GM18508 (cell line): ENCODE measurements around the gene SEMA6B.

Experiments used
- ATAC-seq: cut with Tn5 transposase; IDR thresholded peaks from one replicate; pipeline ENCODE4 v1.9.1; 2021; ENCODE audit warnings: moderate number of reproducible peaks; ENCODE audit not compliant: insufficient read depth, unreplicated experiment

Gene SEMA6B

DNA sequence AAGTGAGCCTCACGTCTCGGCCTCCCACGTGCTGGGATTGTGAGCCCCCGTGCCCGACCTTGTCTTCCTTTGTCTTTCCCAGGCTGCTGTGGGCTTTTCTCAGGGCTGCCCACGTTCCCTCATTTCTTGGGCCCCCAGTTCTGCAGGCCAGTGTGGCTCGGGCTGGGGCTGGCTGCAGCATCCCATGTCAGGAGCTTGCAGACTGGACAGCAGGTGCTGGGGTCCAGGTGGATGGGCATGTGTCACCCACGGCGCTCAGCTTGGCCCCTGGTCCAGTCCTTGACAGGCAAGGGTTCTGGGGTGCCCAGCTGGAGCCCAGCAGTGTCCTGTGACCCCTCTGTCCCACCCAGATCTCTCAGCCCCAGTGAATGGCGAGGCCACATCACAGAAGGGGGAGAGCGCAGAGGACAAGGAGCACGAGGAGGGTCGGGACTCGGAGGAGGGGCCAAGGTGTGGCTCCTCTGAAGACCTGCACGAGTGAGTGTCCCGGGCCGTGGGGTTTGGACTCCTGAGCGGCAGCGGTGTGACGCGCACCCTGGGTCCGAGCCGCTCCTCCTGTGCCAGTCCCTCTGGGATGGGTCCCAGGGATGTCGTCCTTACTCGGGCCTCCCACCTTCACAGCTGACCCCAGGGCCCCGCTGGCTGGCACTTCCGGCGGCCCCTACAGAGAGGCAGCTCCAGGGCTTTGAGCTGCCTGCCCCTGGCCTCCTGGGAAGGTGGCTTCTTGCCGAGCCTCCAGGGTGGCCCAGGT lies 58.5 kb downstream of the SEMA6B start:
- no peak for ATAC-seq

DNA sequence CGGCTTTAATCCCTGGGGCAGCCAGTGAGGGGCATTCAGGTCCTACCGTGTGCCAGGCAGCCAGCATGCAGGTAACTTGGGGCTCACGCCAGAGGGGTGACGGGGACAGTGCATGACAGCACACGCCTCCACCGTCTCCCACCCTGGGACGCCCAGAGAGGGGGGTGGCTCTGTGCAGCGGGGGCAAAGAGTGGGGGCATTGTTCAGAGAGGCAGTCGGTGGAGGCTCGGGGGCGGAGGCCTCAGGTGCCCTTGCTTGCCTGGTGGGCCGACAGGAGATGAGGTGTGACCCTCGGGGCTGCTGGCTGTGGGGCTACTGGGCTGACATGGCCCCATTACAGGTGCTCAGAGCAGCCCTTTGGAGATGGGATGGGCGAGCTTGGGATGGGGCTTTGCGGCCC lies 59.6 kb downstream of the SEMA6B start:
- no peak for ATAC-seq

DNA sequence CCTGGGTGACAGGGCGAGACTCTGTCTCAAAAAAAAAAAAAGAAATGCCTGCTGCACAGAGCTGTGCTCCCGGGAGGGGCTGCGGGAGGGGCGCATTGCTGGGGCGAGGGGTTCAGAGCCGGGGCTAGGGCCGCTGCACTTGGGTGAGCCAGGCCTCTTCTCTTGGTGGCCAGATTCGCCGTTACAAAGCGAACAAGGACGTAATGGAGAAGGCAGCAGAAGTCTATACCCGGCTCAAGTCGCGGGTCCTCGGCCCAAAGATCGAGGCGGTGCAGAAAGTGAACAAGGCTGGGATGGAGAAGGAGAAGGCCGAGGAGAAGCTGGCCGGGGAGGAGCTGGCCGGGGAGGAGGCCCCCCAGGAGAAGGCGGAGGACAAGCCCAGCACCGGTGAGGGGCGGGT lies 60.2 kb downstream of the SEMA6B start:
- ATAC-seq = no peak

DNA sequence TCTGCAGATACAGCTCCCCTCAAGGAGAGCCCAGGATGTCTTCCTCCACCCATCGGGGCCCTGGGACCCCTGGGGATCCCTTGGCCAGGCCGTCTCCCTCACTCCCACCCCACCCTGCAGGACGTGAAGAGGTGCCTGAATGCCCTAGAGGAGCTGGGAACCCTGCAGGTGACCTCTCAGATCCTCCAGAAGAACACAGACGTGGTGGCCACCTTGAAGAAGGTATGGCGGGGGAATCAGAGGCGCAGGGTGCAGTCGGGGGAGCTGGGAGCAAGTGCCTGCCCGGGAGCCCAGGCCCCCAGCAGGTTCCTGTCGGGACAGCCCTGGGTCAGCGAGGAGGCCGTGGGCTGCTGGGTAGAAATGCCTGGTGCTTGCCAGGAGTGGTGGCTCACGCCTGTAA lies 60.8 kb downstream of the SEMA6B start:
- ATAC-seq = no peak

DNA sequence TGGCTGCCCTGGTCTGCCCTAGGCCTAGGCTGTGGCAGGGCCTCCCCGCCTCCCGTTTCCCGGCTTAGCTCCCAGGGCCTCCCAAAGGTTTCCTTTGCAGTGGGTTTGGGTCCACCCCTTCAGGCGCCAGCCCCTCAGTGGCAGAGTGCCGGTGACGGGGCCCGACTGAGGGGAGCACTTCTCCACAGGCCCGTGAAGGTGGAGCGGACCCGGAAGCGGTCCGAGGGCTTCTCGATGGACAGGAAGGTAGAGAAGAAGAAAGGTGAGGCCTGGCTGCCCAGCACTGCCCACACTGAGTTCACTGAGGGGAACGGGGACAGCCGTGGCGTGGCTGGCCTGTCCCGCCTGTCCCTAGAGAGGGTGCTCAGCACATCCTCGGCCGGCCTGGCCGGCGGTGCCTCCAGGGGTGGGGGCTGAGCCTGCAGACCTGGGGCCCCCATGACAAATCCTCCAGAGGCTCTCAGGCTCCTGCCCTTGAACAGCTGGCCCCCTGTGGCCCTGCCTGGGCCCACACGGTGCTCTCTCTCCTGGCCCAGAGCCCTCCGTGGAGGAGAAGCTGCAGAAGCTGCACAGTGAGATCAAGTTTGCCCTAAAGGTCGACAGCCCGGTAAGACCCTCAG lies 61.6 kb downstream of the SEMA6B start:
- ATAC-seq = no peak

DNA sequence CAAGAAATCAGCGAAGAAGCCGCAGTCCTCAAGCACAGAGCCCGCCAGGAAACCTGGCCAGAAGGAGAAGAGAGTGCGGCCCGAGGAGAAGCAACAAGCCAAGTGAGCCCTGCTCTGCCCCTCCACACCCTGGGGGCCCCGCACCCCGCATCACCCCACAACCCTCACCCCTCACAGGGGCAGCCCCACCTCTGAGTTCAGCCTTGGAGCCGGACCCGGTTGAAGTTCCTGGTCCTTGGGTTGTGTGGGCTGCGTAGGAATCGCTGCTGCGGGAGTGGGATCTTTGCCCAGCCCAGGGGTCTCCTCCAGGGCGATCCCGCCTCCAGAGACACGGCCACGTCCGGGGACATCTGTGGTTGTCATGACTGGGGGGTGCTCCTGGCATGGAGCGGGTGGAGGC lies 63.2 kb downstream of the SEMA6B start:
- ATAC-seq = no peak

DNA sequence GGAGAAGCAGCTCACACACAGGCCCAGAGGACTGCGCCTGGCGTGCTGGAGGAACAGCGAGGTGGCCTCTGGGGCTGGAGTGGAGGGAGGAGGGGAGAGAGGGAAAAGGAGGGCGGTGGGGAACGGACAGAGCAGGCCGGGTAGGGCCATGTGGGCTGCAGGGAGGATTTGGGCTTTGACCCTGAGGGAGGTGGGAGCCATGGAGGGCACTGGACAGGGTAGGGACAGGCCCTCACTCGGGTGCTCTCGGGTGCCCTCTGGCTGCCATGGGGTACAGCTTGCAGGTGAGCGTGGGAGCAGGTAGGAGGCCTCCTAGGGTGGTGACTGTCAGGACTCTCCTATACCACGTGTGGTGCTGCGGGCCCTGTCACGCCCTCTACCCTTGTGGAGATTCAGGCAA lies 64.0 kb downstream of the SEMA6B start:
- no peak for ATAC-seq

DNA sequence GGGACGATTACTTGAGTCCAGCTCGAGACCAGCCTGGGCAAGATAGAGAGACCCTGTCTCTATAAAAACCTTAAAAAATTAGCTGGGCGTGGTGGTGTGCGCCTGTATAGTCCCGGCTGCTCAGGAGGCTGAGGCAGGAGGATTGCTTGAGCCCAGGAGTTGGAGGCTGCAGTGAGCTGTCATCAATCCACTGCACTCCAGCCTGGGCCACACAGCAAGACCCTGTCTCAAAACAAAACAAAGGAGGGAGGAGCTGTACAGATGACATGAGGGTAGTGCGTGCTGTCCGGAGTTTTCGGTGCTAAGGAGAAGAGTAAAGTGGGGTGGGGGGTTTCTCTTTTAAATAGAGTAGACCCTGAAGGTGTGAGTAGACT lies 64.8 kb downstream of the SEMA6B start:
- no peak for ATAC-seq

DNA sequence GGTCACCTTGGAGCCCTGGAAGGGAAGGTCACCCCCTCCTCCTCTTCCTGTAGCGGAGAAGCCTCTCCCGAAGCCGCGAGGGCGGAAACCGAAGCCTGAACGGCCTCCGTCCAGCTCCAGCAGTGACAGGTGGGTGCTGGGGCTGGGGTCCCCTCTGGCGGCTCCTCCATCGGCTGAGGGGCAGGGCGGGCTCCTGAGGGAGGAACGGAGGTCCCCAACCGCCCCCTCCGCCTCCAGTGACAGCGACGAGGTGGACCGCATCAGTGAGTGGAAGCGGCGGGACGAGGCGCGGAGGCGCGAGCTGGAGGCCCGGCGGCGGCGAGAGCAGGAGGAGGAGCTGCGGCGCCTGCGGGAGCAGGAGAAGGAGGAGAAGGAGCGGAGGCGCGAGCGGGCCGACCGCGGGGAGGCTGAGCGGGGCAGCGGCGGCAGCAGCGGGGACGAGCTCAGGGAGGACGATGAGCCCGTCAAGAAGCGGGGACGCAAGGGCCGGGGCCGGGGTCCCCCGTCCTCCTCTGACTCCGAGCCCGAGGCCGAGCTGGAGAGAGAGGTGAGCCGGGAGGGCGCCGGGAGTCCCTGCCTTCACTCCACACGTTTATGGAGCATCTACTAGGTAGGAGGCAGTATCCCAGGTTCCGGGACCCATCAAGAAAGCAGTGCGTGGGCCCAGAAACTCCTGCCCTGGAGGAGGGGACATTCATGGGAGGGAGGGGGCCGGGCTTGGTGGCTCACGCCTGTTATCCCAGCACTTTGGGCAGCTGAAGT lies 65.4 kb downstream of the SEMA6B start:
- ATAC-seq = no peak

DNA sequence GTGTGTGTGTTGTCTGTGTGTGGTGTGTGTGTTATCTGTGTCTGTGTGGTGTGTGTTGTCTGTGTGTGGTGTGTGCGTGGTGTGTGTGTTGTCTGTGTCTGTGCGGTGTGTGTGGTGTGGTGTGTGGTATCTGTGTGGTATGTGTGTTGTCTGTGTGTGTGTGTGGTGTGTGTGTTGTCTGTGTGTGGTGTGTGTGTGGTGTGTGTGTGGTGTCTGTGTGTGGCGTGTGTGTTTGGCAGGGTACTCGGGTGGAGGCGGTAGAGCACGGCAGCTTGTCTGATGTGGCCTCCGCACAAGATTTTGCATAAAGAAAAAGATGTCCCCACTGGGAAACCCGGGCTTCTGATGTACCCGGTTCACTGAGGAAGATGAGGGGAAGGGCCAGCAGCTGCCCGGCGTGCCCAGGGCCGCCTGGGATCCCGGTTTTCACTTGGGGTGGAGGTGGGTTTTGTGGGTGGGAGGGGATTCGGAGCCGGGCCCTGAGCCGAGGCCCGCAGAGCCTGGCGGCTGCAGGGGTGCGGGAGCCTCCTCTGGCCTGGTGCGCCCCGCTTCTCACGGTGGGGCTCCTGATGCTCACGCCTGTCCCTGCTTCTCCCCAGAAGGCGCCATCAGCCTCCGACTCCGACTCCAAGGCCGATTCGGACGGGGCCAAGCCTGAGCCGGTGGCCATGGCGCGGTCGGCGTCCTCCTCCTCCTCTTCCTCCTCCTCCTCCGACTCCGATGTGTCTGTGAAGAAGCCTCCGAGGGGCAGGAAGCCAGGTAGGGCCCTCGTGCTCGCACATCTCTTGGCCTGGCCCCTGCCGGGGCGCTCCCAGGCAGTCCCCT lies 66.2 kb downstream of the SEMA6B start:
- ATAC-seq = no peak
